Measurements from ENCODE around the gene DPH1. TPM values are rescaled to one million over a fixed set of nuclear protein-coding genes. Genes with fewer than 3 reads are reported as not detected.

DPH1 gene
- total RNA-seq, 4 donors from 2014 or later, result 27.4 to 41.8 (median 38.3) TPM

- H3K27ac ChIP-seq (replicated peaks in 1 of 4), result peak overlapping the region; percentile 90 to 97 (median 92)
- H3K36me3 ChIP-seq, result peaks cover 0 to 42% (median 23%) of the 10 kb centered on the region in 4 donors
- no peak overlapping the region for H3K4me3 ChIP-seq
- no peak for TF ChIP-seq EP300 (IDR thresholded peaks at IDR 0.05)
- peak in 1 of 3 experiments; percentile 23 for TF ChIP-seq CTCF (IDR thresholded peaks at IDR 0.05)
- TF ChIP-seq POLR2A (IDR thresholded peaks at IDR 0.05; ENCODE audit: low read depth), result no peak
- peak in 1 of 2 donors; percentile 19 for TF ChIP-seq POLR2AphosphoS5 (IDR thresholded peaks at IDR 0.05)
- DNase-seq (ENCODE audit: extremely low spot score), result no peak
- H3K9me3 ChIP-seq, result no peaks in the 10 kb centered on the region
- no peaks in the 10 kb centered on the region for H3K27me3 ChIP-seq
- intact Hi-C loops (cut with DNase I), result no loop called here
- H3K4me1 ChIP-seq, result peaks cover 83 to 91% (median 90%) of the 10 kb centered on the region in 4 donors
- 70% methylated on average over 12 of the region's 24 CpGs for WGBS
Observed at GRCh38 chr17:2064980-2065785, 35.2 kb downstream of the DPH1 start.

GRCh38 chr17:2065949-2066400 lies 36.0 kb downstream of the DPH1 start:
- DNase-seq (ENCODE audit: extremely low spot score), result peak; percentile 91
- peaks cover 0 to 46% (median 27%) of the 10 kb centered on the region in 4 donors for H3K36me3 ChIP-seq
- H3K27me3 ChIP-seq, result no peaks in the 10 kb centered on the region
- peak overlapping the region; percentile 90 to 97 (median 92) for H3K27ac ChIP-seq (replicated peaks in 1 of 4)
- H3K4me1 ChIP-seq, result peaks cover 81 to 91% (median 88%) of the 10 kb centered on the region in 4 donors
- TF ChIP-seq POLR2AphosphoS5 (IDR thresholded peaks at IDR 0.05) (peak in 1 of 2 donors; percentile 51), EP300 (IDR thresholded peaks at IDR 0.05) (no peak)
- intact Hi-C loops (cut with DNase I), result no loop called here
- H3K9me3 ChIP-seq, result no peaks in the 10 kb centered on the region
- 78% methylated on average over 9 of the region's 10 CpGs for WGBS
- no peak overlapping the region for H3K4me3 ChIP-seq

GRCh38 chr17:2067048-2067561 lies 37.2 kb downstream of the DPH1 start:
- no peak for DNase-seq (ENCODE audit: extremely low spot score)
- Histone ChIP-seq H3K36me3 (peaks cover 0 to 49% (median 29%) of the 10 kb centered on the region in 4 donors), H3K4me3 (no peak overlapping the region), H3K27me3 (no peaks in the 10 kb centered on the region), H3K27ac (replicated peaks in 1 of 4) (peak overlapping the region; percentile 90 to 97 (median 92)), H3K4me1 (peaks cover 80 to 91% (median 88%) of the 10 kb centered on the region in 4 donors), H3K9me3 (no peaks in the 10 kb centered on the region)
- WGBS, result 60% methylated on average over 13 of the region's 14 CpGs
- intact Hi-C loops (cut with DNase I), result no loop called here
- TF ChIP-seq EP300 (IDR thresholded peaks at IDR 0.05) (no peak), CTCF (IDR thresholded peaks at IDR 0.05) (no peak), POLR2A (IDR thresholded peaks at IDR 0.05; ENCODE audit: low read depth) (no peak), POLR2AphosphoS5 (IDR thresholded peaks at IDR 0.05) (no peak)

GRCh38 chr17:2067608-2068024 lies 37.7 kb downstream of the DPH1 start:
- peaks cover 82 to 91% (median 88%) of the 10 kb centered on the region in 4 donors for H3K4me1 ChIP-seq
- no peaks in the 10 kb centered on the region for H3K9me3 ChIP-seq
- 30% methylated on average over 4 of the region's 5 CpGs for whole genome bisulfite sequencing
- peak overlapping the region; percentile 90 to 97 (median 92) for H3K27ac ChIP-seq (replicated peaks in 1 of 4)
- peaks cover 0 to 54% (median 30%) of the 10 kb centered on the region in 4 donors for H3K36me3 ChIP-seq
- intact Hi-C loops (cut with DNase I), result no loop called here
- DNase-seq (ENCODE audit: extremely low spot score), result no peak
- H3K27me3 ChIP-seq, result no peaks in the 10 kb centered on the region
- TF ChIP-seq POLR2AphosphoS5 (IDR thresholded peaks at IDR 0.05), result peak in 1 of 2 donors; percentile 35
- TF ChIP-seq CTCF (IDR thresholded peaks at IDR 0.05), result no peak
- H3K4me3 ChIP-seq, result no peak overlapping the region

- Histone ChIP-seq H3K4me3 (no peak overlapping the region), H3K27ac (replicated peaks in 1 of 4) (peak overlapping the region; percentile 90 to 97 (median 92)), H3K9me3 (no peaks in the 10 kb centered on the region), H3K27me3 (no peaks in the 10 kb centered on the region), H3K36me3 (peaks cover 0 to 54% (median 30%) of the 10 kb centered on the region in 4 donors), H3K4me1 (peaks cover 82 to 91% (median 85%) of the 10 kb centered on the region in 4 donors)
- WGBS, result no CpG with 5 or more reads among the region's 6 CpGs
- intact Hi-C loops (cut with DNase I), result no loop called here
- no peak for TF ChIP-seq POLR2A (IDR thresholded peaks at IDR 0.05; ENCODE audit: low read depth)
- TF ChIP-seq POLR2AphosphoS5 (IDR thresholded peaks at IDR 0.05), result no peak
- no peak for TF ChIP-seq CTCF (IDR thresholded peaks at IDR 0.05)
- TF ChIP-seq EP300 (IDR thresholded peaks at IDR 0.05), result no peak
- no peak for DNase-seq (ENCODE audit: extremely low spot score)
Observed at GRCh38 chr17:2068031-2068518, 38.1 kb downstream of the DPH1 start.

Data from esophagus muscularis mucosa (tissue), 4 donors.